GM19238 (cell line): ENCODE data around the gene B3GNT8.
"Not testable (repeated sequence)": the region's sequence is repeated elsewhere in the genome, so short reads cannot be mapped to it uniquely, and the experiment has no call there.

Source experiments
- DNase-seq: peaks from one replicate; pipeline ENCODE4 v3.0.0; 2011; ENCODE audit warnings: low spot score; ENCODE audit not compliant: insufficient read length

The B3GNT8 gene

GRCh38 chr19:41395355-41395754 lies 31.8 kb downstream of the B3GNT8 start:
- no peak for DNase-seq

GRCh38 chr19:41392775-41393174 lies 34.4 kb downstream of the B3GNT8 start:
- no peak for DNase-seq

GRCh38 chr19:41391618-41392017 lies 35.6 kb downstream of the B3GNT8 start:
- DNase-seq = no peak

GRCh38 chr19:41386442-41386841 lies 40.7 kb downstream of the B3GNT8 start:
- no peak for DNase-seq

GRCh38 chr19:41384351-41384750 lies 42.8 kb downstream of the B3GNT8 start:
- DNase-seq = no peak

GRCh38 chr19:41381536-41381935 lies 45.6 kb downstream of the B3GNT8 start:
- not testable (repeated sequence) for DNase-seq

- peak; percentile 77 for DNase-seq
These were observed 49.0 kb downstream of the B3GNT8 start for GRCh38 chr19:41377977-41378709.

- DNase-seq = no peak
These were observed 50.2 kb downstream of the B3GNT8 start for GRCh38 chr19:41376998-41377365.

- no peak for DNase-seq
These were observed 50.8 kb downstream of the B3GNT8 start, which contains the start of gene TMEM91 for GRCh38 chr19:41376241-41376997. Gene TMEM91, plus strand, starts transcription at chr19:41376533. Its CDS starts 1,777 bp downstream, at chr19:41378310.
